ENCODE data around the gene CYP19A1.
A peak's percentile ranks its signal among the peaks of the same experiment; 100 is the strongest.

Gene CYP19A1

GRCh38 chr15:51162865-51163762 lies 175.3 kb downstream of the CYP19A1 start:
- Histone ChIP-seq H3K27me3 (ENCODE audit: control insufficient read depth in 1 of 2, insufficient read depth in 2 of 2, low read length in 2 of 2) (peaks cover 0 to 6% of the 10 kb centered on the region in 2 donors), H3K4me3 (ENCODE audit: low read depth in 1 of 2, low read length in 2 of 2) (no peak overlapping the region), H3K9ac (ENCODE audit: low read depth in 1 of 2, low read length in 2 of 2) (peak overlapping the region in 1 of 2 donors; percentile 26), H3K4me1 (ENCODE audit: control insufficient read depth in 1 of 2, insufficient read depth in 2 of 2, low read length in 2 of 2) (peaks cover 0 to 5% of the 10 kb centered on the region in 2 donors), H3K9me3 (ENCODE audit: control insufficient read depth in 1 of 2, low read length in 2 of 2) (no peaks in the 10 kb centered on the region), H3K36me3 (ENCODE audit: control insufficient read depth in 1 of 2, insufficient read depth in 2 of 2, low read length in 2 of 2) (no peaks in the 10 kb centered on the region), H3K27ac (ENCODE audit: low read depth, low read length) (no peak overlapping the region)

- H3K27ac ChIP-seq (ENCODE audit: low read depth, low read length): no peak overlapping the region
- H3K4me1 ChIP-seq (ENCODE audit: control insufficient read depth in 1 of 2, insufficient read depth in 2 of 2, low read length in 2 of 2): peaks cover 0 to 5% of the 10 kb centered on the region in 2 donors
- no peaks in the 10 kb centered on the region for H3K36me3 ChIP-seq (ENCODE audit: control insufficient read depth in 1 of 2, insufficient read depth in 2 of 2, low read length in 2 of 2)
Observed at GRCh38 chr15:51161491-51162220, 176.7 kb downstream of the CYP19A1 start.

GRCh38 chr15:51160484-51160883 lies 177.9 kb downstream of the CYP19A1 start:
- no peak overlapping the region for H3K27ac ChIP-seq (ENCODE audit: low read depth, low read length)
- H3K27me3 ChIP-seq (ENCODE audit: control insufficient read depth in 1 of 2, insufficient read depth in 2 of 2, low read length in 2 of 2): peaks cover 0 to 4% of the 10 kb centered on the region in 2 donors
- H3K4me1 ChIP-seq (ENCODE audit: control insufficient read depth in 1 of 2, insufficient read depth in 2 of 2, low read length in 2 of 2): peaks cover 0 to 5% of the 10 kb centered on the region in 2 donors
- no peaks in the 10 kb centered on the region for H3K9me3 ChIP-seq (ENCODE audit: control insufficient read depth in 1 of 2, low read length in 2 of 2)
- no peak overlapping the region for H3K4me3 ChIP-seq (ENCODE audit: low read depth in 1 of 2, low read length in 2 of 2)
- H3K9ac ChIP-seq (ENCODE audit: low read depth in 1 of 2, low read length in 2 of 2): no peak overlapping the region
- no peaks in the 10 kb centered on the region for H3K36me3 ChIP-seq (ENCODE audit: control insufficient read depth in 1 of 2, insufficient read depth in 2 of 2, low read length in 2 of 2)

More at GRCh38 chr15:51161491-51162220, 176.7 kb downstream of the CYP19A1 start:
- Histone ChIP-seq H3K9ac (ENCODE audit: low read depth in 1 of 2, low read length in 2 of 2) (no peak overlapping the region), H3K9me3 (ENCODE audit: control insufficient read depth in 1 of 2, low read length in 2 of 2) (no peaks in the 10 kb centered on the region), H3K4me3 (ENCODE audit: low read depth in 1 of 2, low read length in 2 of 2) (no peak overlapping the region), H3K27me3 (ENCODE audit: control insufficient read depth in 1 of 2, insufficient read depth in 2 of 2, low read length in 2 of 2) (peaks cover 0 to 6% of the 10 kb centered on the region in 2 donors)
